SU-DHL-6 (cell line): ENCODE results near the gene FAM124A.

Experiments
- H2AFZ ChIP-seq: fragments of 200-600 bp; sonication (generic); 2 replicates; pipeline ENCODE4 v1.6.1; 2014; ENCODE audit warnings: low read depth, mild to moderate bottlenecking, moderate library complexity, mixed read lengths, antibody characterized with exemption, low read length; ENCODE audit not compliant: severe bottlenecking
- H3F3A ChIP-seq: fragments of 200-600 bp; shearing (Covaris generic); 2 replicates; pipeline ENCODE4 v1.6.0; 2016; ENCODE audit warnings: antibody characterized with exemption, mild to moderate bottlenecking; ENCODE audit not compliant: insufficient read depth
- H3K27ac ChIP-seq: fragments of 200-600 bp; sonication (generic); 2 replicates; pipeline ENCODE4 v1.5.1; 2016; ENCODE audit warnings: low read depth, mild to moderate bottlenecking, low read length, moderate library complexity, mixed read lengths
- H3K27me3 ChIP-seq: fragments of 200-600 bp; sonication (generic), shearing (Covaris generic); 2 replicates; pipeline ENCODE4 v1.6.0; 2014; ENCODE audit warnings: mild to moderate bottlenecking, low read length
- H3K36me3 ChIP-seq: fragments of 200-600 bp; sonication (generic); 2 replicates; pipeline ENCODE4 v1.6.1; 2014; ENCODE audit warnings: mild to moderate bottlenecking, low read length, mixed read lengths
- H3K4me2 ChIP-seq: fragments of 300-600, 200-600 bp; shearing (Covaris generic), sonication (generic); 2 replicates; pipeline ENCODE4 v1.6.0; 2014; ENCODE audit warnings: low read length, low read depth, mild to moderate bottlenecking; ENCODE audit not compliant: poor library complexity, severe bottlenecking
- H3K4me3 ChIP-seq: fragments of 200-600 bp; sonication (generic); 2 replicates; pipeline ENCODE4 v1.5.1; 2014; ENCODE audit warnings: antibody characterized with exemption, low read length, mild to moderate bottlenecking, mixed read lengths; ENCODE audit not compliant: insufficient read depth, poor library complexity, severe bottlenecking
- H3K79me2 ChIP-seq: fragments of 200-600 bp; sonication (generic); 2 replicates; pipeline ENCODE4 v1.6.1; 2014; ENCODE audit warnings: mild to moderate bottlenecking, low read length, moderate library complexity; ENCODE audit not compliant: insufficient read depth
- H3K9ac ChIP-seq: fragments of 200-600 bp; sonication (generic); 2 replicates; pipeline ENCODE4 v1.7.0; 2014; ENCODE audit warnings: mild to moderate bottlenecking, low read length
- H3K9me2 ChIP-seq: fragments of 200-600 bp; sonication (generic); replicated peaks from 2 replicates; pipeline ENCODE4 v1.6.1; 2014; ENCODE audit warnings: low read length; ENCODE audit not compliant: insufficient read depth
- H3K9me3 ChIP-seq: fragments of 200-600 bp; sonication (generic); 2 replicates; pipeline ENCODE4 v1.6.1; 2014; ENCODE audit warnings: low read length, mixed read lengths; ENCODE audit not compliant: insufficient read depth
- H4K20me1 ChIP-seq: fragments of 200-600 bp; sonication (generic); 2 replicates; pipeline ENCODE4 v1.6.1; 2014; ENCODE audit warnings: low read depth, mild to moderate bottlenecking, antibody characterized with exemption, low read length, moderate library complexity, mixed read lengths
- EZH2phosphoT487 ChIP-seq: fragments of 200-600 bp; sonication (generic), shearing (Covaris generic); conservative IDR thresholded peaks from 2 replicates; pipeline ENCODE4 v1.6.1; 2018; ENCODE audit warnings: mild to moderate bottlenecking, antibody characterized with exemption, low read length, moderate library complexity, mixed read lengths
- TF ChIP-seq, protein P1 (sequence below): fragments of 200-600 bp; sonication (generic); IDR thresholded peaks from one replicate; pipeline ENCODE4 v1.5.1; 2017; ENCODE audit warnings: antibody characterized with exemption, mild to moderate bottlenecking, low read length, moderate library complexity; ENCODE audit not compliant: insufficient read depth, poor library complexity, severe bottlenecking

FAM124A gene

DNA sequence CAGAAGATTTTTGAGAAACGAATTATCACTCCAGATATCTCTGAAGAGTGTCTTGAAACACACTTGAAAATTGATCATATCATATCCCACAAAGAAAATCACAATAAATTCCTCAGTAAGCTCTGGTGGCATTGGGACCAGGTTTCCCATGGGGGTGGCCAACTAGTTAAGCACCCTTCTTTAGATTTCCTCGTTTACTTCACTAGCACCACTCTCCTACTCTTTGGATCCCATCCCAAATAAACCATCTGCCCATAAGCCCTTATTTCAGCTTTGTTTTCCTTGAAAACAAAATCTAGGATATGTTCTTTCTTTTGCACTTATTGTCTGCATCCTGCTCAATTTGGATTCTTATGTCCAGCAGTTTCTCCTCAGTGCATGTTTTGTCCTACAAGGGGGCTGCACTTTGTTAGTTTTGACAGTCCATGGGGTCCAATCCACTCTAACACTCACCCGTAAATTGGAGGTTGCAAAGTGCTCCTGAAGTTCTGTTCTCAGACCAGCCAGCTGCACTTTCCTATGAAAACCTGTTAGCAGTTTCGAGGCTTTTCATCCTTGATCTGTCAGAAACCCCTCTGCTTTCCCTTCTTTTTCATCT, 40.3 kb upstream of the FAM124A start:
- TF ChIP-seq, protein P1, sequence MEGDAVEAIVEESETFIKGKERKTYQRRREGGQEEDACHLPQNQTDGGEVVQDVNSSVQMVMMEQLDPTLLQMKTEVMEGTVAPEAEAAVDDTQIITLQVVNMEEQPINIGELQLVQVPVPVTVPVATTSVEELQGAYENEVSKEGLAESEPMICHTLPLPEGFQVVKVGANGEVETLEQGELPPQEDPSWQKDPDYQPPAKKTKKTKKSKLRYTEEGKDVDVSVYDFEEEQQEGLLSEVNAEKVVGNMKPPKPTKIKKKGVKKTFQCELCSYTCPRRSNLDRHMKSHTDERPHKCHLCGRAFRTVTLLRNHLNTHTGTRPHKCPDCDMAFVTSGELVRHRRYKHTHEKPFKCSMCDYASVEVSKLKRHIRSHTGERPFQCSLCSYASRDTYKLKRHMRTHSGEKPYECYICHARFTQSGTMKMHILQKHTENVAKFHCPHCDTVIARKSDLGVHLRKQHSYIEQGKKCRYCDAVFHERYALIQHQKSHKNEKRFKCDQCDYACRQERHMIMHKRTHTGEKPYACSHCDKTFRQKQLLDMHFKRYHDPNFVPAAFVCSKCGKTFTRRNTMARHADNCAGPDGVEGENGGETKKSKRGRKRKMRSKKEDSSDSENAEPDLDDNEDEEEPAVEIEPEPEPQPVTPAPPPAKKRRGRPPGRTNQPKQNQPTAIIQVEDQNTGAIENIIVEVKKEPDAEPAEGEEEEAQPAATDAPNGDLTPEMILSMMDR, result no peak
- no peak for TF ChIP-seq EZH2phosphoT487
- no peaks in the 10 kb centered on the region for H3F3A ChIP-seq
- H3K36me3 ChIP-seq, result no peaks in the 10 kb centered on the region
- no peak overlapping the region for H2AFZ ChIP-seq
- no peak overlapping the region for H3K4me2 ChIP-seq
- 0 out of 2 replicates have a peak, but pooled peaks cover 3% of the 10 kb centered on the region for H3K27me3 ChIP-seq
- no peaks in the 10 kb centered on the region for H4K20me1 ChIP-seq
- no peak overlapping the region for H3K4me3 ChIP-seq
- H3K9me2 ChIP-seq, result no peaks in the 10 kb centered on the region
- no peaks in the 10 kb centered on the region for H3K9me3 ChIP-seq
- no peak overlapping the region for H3K9ac ChIP-seq
- no peak overlapping the region for H3K27ac ChIP-seq
- no peaks in the 10 kb centered on the region for H3K79me2 ChIP-seq

DNA sequence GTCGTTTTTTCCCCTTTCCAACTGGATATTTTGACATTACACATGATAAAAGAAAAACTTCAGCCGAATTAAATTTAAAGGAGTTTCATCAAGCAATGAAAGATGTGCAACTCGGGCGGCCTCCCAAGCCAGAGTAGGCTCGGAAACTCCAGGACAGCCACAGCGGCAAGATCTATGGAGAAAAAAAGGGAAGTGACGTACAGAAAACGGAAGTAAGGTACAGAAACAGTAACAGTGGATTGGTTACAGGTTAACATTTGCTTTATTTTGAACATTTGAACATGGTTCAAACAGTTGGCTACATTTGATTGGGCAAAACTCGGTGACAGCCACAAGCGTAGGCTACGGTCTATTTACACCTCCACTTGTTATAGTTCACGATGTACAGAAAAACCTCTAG, 30.5 kb upstream of the FAM124A start:
- no peak overlapping the region for H3K27ac ChIP-seq
- no peak overlapping the region for H3K4me3 ChIP-seq
- no peaks in the 10 kb centered on the region for H3K27me3 ChIP-seq
- TF ChIP-seq EZH2phosphoT487, result no peak
- TF ChIP-seq, protein P1, result no peak
- H3K4me2 ChIP-seq, result no peak overlapping the region
- no peaks in the 10 kb centered on the region for H3K9me3 ChIP-seq
- no peaks in the 10 kb centered on the region for H4K20me1 ChIP-seq
- H3F3A ChIP-seq, result no peaks in the 10 kb centered on the region
- H3K9me2 ChIP-seq, result no peaks in the 10 kb centered on the region
- no peaks in the 10 kb centered on the region for H3K36me3 ChIP-seq
- no peak overlapping the region for H3K9ac ChIP-seq
- no peak overlapping the region for H2AFZ ChIP-seq
- H3K79me2 ChIP-seq, result no peaks in the 10 kb centered on the region

DNA sequence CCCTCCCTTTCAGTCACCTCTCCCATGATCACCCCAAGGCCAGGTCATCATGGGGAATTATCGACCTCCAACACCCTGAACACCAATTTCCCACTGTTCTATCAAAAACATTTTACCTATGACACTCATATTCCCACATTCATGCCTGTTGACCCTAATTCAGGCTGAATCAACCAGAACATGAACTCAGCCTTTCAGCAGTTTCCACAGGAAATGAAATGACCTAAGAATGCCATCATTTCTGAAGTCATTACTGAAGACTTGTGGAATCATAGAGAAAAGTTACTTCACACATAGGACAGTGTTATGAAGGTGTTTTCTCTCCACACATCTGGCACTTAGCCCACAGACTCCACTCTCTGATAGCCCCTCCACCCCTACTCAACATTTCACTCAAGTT, 29.9 kb upstream of the FAM124A start:
- H3K9me2 ChIP-seq, result no peaks in the 10 kb centered on the region
- no peak for TF ChIP-seq EZH2phosphoT487
- TF ChIP-seq, protein P1, result no peak
- no peak overlapping the region for H3K4me2 ChIP-seq
- H3K27ac ChIP-seq, result no peak overlapping the region
- no peaks in the 10 kb centered on the region for H4K20me1 ChIP-seq
- H2AFZ ChIP-seq, result no peak overlapping the region
- H3K36me3 ChIP-seq, result no peaks in the 10 kb centered on the region
- no peak overlapping the region for H3K4me3 ChIP-seq
- H3K9me3 ChIP-seq, result no peaks in the 10 kb centered on the region
- no peaks in the 10 kb centered on the region for H3K27me3 ChIP-seq
- no peaks in the 10 kb centered on the region for H3K79me2 ChIP-seq
- H3K9ac ChIP-seq, result no peak overlapping the region
- H3F3A ChIP-seq, result no peaks in the 10 kb centered on the region
